Glutamatergic neuron (in vitro differentiated cells): ENCODE measurements around the gene SH3BGRL2. TPM values are rescaled to one million over a fixed set of nuclear protein-coding genes. Genes with fewer than 3 reads are reported as not detected.

Experiments
- DNase-seq: peaks from one replicate; pipeline ENCODE4 v3.0.0; 2022
- H3K27ac Mint-ChIP-seq: one replicate; pipeline ENCODE4 v1.8.0; 2020; ENCODE audit warnings: mild to moderate bottlenecking, mixed read lengths, inconsistent platforms; ENCODE audit not compliant: unreplicated experiment
- H3K27me3 Mint-ChIP-seq: one replicate; pipeline ENCODE4 v1.8.0; 2020; ENCODE audit warnings: mild to moderate bottlenecking, moderate library complexity, mixed read lengths, inconsistent platforms; ENCODE audit not compliant: unreplicated experiment
- H3K36me3 Mint-ChIP-seq: one replicate; pipeline ENCODE4 v1.8.0; 2020; ENCODE audit warnings: mild to moderate bottlenecking, mixed read lengths, inconsistent platforms; ENCODE audit not compliant: unreplicated experiment
- H3K4me1 Mint-ChIP-seq: one replicate; pipeline ENCODE4 v1.8.0; 2020; ENCODE audit warnings: mild to moderate bottlenecking, low read depth, mixed read lengths, inconsistent platforms; ENCODE audit not compliant: unreplicated experiment
- H3K4me3 Mint-ChIP-seq: one replicate; pipeline ENCODE4 v1.8.0; 2020; ENCODE audit warnings: mild to moderate bottlenecking, mixed read lengths, inconsistent platforms; ENCODE audit not compliant: unreplicated experiment
- H3K9me3 Mint-ChIP-seq: one replicate; pipeline ENCODE4 v1.8.0; 2020; ENCODE audit warnings: mild to moderate bottlenecking, moderate library complexity, mixed read lengths, inconsistent platforms; ENCODE audit not compliant: unreplicated experiment
- total RNA-seq: library from RNA; stranded (reverse); fragmentation: NEBNext Ultra II Directional; extraction: Animal tissue kit (Norgen Biotek cat#: 25700); gene quantifications from one replicate; pipeline ENCODE4 v1.2.1, GENCODE V29; 2021; ENCODE audit not compliant: unreplicated experiment
- TF ChIP-seq, protein P1 (sequence below): fragments of 200-600 bp; sonication (generic); IDR thresholded peaks from one replicate; pipeline ENCODE4 v1.5.0; 2021; ENCODE audit not compliant: partially characterized antibody, unreplicated experiment

Gene SH3BGRL2
- total RNA-seq, 1 donor from 2014 or later = 47.2 TPM

DNA sequence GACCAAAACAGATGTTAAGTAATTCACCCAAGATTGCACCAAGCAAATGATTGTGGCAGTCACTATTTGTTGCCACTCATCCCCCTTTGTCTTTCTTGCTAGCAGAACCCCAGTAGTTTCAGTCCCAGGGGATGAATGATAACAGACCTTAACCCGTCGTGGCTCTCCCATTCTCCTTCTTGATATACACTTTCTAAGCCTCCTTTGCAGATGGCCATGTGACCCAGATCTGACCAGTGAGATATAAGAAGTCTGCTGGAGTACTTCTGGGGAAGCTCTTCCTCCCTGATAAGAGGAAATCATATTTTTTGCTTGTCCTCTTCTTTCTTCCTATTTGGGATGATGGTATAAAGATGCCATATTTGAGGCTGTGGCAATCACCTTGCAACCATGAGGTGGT, 9.6 kb upstream of the SH3BGRL2 start:
- no peaks in the 10 kb centered on the region for H3K36me3 Mint-ChIP-seq
- no peak for DNase-seq
- H3K9me3 Mint-ChIP-seq = peaks cover 1% of the 10 kb centered on the region
- peaks cover 4% of the 10 kb centered on the region for H3K27me3 Mint-ChIP-seq
- peaks cover 3% of the 10 kb centered on the region for H3K4me1 Mint-ChIP-seq
- H3K4me3 Mint-ChIP-seq = no peak overlapping the region
- TF ChIP-seq, protein P1, sequence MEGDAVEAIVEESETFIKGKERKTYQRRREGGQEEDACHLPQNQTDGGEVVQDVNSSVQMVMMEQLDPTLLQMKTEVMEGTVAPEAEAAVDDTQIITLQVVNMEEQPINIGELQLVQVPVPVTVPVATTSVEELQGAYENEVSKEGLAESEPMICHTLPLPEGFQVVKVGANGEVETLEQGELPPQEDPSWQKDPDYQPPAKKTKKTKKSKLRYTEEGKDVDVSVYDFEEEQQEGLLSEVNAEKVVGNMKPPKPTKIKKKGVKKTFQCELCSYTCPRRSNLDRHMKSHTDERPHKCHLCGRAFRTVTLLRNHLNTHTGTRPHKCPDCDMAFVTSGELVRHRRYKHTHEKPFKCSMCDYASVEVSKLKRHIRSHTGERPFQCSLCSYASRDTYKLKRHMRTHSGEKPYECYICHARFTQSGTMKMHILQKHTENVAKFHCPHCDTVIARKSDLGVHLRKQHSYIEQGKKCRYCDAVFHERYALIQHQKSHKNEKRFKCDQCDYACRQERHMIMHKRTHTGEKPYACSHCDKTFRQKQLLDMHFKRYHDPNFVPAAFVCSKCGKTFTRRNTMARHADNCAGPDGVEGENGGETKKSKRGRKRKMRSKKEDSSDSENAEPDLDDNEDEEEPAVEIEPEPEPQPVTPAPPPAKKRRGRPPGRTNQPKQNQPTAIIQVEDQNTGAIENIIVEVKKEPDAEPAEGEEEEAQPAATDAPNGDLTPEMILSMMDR = no peak
- no peak overlapping the region for H3K27ac Mint-ChIP-seq

DNA sequence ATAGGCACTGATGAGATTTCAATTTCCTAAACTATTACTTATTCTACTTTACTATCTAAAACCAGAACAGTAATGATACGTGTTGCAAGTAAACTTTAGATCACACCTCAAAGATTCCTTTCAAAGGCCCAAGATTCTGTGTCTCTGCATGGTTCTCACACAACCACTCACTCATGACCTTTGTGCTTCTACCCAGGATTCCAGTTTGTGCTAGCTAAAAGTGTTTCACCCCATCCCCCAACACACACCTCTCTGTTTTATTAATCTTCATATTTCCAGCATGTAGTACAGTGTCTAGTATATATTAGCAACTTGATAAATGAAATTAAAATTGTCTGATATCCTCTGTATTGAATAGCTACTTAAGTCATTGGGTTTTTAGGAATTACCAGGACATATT, 8.8 kb upstream of the SH3BGRL2 start:
- TF ChIP-seq, protein P1 = no peak
- DNase-seq = no peak
- H3K36me3 Mint-ChIP-seq = no peaks in the 10 kb centered on the region
- no peak overlapping the region for H3K4me3 Mint-ChIP-seq
- H3K27ac Mint-ChIP-seq = no peak overlapping the region
- peaks cover 3% of the 10 kb centered on the region for H3K4me1 Mint-ChIP-seq
- H3K9me3 Mint-ChIP-seq = peaks cover 1% of the 10 kb centered on the region
- peaks cover 4% of the 10 kb centered on the region for H3K27me3 Mint-ChIP-seq

DNA sequence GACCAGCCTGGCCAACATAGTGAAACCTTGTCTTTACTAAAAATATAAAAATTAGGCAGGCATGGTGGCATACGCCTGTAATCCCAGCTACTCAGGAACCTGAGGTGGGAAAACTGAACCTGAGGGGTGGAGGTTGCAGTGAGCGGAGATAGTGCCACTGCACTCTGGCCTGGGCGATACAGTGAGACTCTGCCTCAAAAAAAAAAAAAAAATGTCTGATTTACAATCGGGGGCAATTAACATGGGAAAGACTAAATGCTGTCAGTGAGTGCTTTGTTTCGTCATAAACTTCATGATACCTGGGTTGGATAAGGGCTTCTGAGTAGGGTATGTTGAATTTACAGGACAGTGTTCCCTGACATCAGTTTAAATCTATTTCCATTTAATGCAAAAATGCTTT, 8.0 kb upstream of the SH3BGRL2 start:
- H3K36me3 Mint-ChIP-seq = no peaks in the 10 kb centered on the region
- H3K27ac Mint-ChIP-seq = no peak overlapping the region
- no peak for DNase-seq
- TF ChIP-seq, protein P1 = no peak
- H3K9me3 Mint-ChIP-seq = peaks cover 1% of the 10 kb centered on the region
- peaks cover 3% of the 10 kb centered on the region for H3K4me1 Mint-ChIP-seq
- H3K4me3 Mint-ChIP-seq = no peak overlapping the region
- H3K27me3 Mint-ChIP-seq = peaks cover 4% of the 10 kb centered on the region

DNA sequence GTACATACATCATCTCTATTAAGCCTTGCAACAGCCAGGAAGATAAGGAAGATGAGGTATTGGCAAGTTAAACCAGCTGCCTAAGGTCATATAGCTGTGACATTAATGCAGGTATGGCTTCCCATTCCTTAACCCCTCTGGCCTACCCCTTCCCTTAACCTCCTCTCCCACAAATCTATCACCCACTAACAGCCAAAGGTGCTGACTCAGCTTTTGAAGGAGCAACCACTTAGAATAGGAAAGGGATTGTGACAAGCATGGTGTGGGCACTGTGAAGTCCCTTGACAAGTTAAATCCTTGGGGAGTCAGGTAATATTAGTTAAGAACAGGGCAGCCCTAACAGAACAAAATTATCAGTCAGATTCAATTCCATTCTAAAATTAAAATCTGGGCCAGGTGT, 5.4 kb upstream of the SH3BGRL2 start:
- Mint-ChIP-seq H3K36me3 (no peaks in the 10 kb centered on the region), H3K27me3 (peaks cover 4% of the 10 kb centered on the region), H3K9me3 (peaks cover 1% of the 10 kb centered on the region), H3K4me1 (peaks cover 1% of the 10 kb centered on the region), H3K27ac (no peak overlapping the region), H3K4me3 (no peak overlapping the region)
- no peak for DNase-seq
- TF ChIP-seq, protein P1 = no peak

DNA sequence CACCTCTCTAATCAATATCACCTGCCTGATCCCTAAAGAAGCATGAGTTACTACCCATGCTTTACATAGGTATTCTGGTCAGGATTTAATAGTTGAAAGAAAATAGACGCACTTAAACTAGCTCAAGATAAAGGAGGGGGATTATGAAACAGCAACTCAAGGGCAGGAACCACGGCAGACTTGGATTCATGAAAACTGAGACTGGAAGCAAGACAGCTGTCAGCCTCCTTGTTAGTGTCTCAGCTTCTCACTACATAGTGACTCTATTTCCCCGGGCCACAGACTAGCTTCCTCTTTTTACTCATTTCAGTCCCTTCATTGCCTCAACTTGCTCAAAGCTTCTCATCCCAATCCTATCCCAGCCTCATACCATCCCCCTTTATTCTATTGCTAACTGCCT, 4.3 kb upstream of the SH3BGRL2 start:
- Mint-ChIP-seq H3K4me1 (peaks cover 4% of the 10 kb centered on the region), H3K36me3 (no peaks in the 10 kb centered on the region)

More for the DNA sequence above, 4.3 kb upstream of the SH3BGRL2 start:
- H3K9me3 Mint-ChIP-seq = peaks cover 4% of the 10 kb centered on the region
- DNase-seq = no peak
- TF ChIP-seq, protein P1 = no peak
- H3K4me3 Mint-ChIP-seq = no peak overlapping the region
- H3K27me3 Mint-ChIP-seq = peaks cover 3% of the 10 kb centered on the region
- no peak overlapping the region for H3K27ac Mint-ChIP-seq
